CD8-positive, alpha-beta memory T cell (primary cell): ENCODE data around the gene CDKN1B. TPM values are rescaled to one million over a fixed set of nuclear protein-coding genes. Genes with fewer than 3 reads are reported as not detected.

ENCODE experiments used
- CTCF ChIA-PET: fragments of 350-600 bp; sonication (Branson Sonifier 250); formaldehyde crosslinking; loops from one replicate; lab custom pipeline; 2021; ENCODE audit warnings: antibody characterized with exemption; lab: Charles Lee
- POLR2A ChIA-PET: fragments of 350-600 bp; sonication (Branson Sonifier 250); formaldehyde crosslinking; loops from one replicate; lab custom pipeline; 2021; ENCODE audit warnings: antibody characterized with exemption; lab: Charles Lee
- DNase-seq, 5 donors: peaks; one replicate each; pipeline versions ENCODE4 v3.0.0 to v3.0.0-alpha.2; 2020 to 2022; ENCODE audit warnings: mixed read lengths in 1 of 5
- H3K27ac ChIP-seq: one replicate; pipeline ENCODE4 v1.7.0; 2013; ENCODE audit warnings: low read depth, mild to moderate bottlenecking, low read length, moderate library complexity
- H3K27me3 ChIP-seq: 2 replicates; pipeline ENCODE4 v1.7.0; 2013; ENCODE audit warnings: low read length, mild to moderate bottlenecking; ENCODE audit not compliant: insufficient read depth, poor library complexity, severe bottlenecking
- H3K36me3 ChIP-seq: 2 replicates; pipeline ENCODE4 v1.7.0; 2013; ENCODE audit warnings: mild to moderate bottlenecking, low read length, moderate library complexity; ENCODE audit not compliant: insufficient read depth
- H3K4me1 ChIP-seq: 2 replicates; pipeline ENCODE4 v1.7.0; 2013; ENCODE audit warnings: mild to moderate bottlenecking, low read length, moderate library complexity; ENCODE audit not compliant: insufficient read depth
- H3K4me3 ChIP-seq: 2 replicates; pipeline ENCODE4 v1.7.0; 2013; ENCODE audit warnings: mild to moderate bottlenecking, low read length
- H3K9me3 ChIP-seq: 2 replicates; pipeline ENCODE4 v1.7.0; 2013; ENCODE audit warnings: mild to moderate bottlenecking, low read length
- H3K27ac Mint-ChIP-seq, 8 donors: one replicate each; pipeline ENCODE4 v1.8.0; 2020 to 2021; ENCODE audit warnings: mixed read lengths in 8 of 8, mild to moderate bottlenecking in 6 of 8, inconsistent platforms in 3 of 8, moderate library complexity in 3 of 8
- H3K27me3 Mint-ChIP-seq, 2 donors: one replicate each; pipeline ENCODE4 v1.8.0; 2020 to 2021; ENCODE audit warnings: mixed read lengths in 2 of 2, mild to moderate bottlenecking in 1 of 2, moderate library complexity in 1 of 2
- H3K36me3 Mint-ChIP-seq, 3 donors: one replicate each; pipeline ENCODE4 v1.8.0; 2020 to 2021; ENCODE audit warnings: mixed read lengths in 3 of 3, inconsistent platforms in 1 of 3, mild to moderate bottlenecking in 1 of 3
- H3K4me1 Mint-ChIP-seq, 3 donors: one replicate each; pipeline ENCODE4 v1.8.0; 2020 to 2021; ENCODE audit warnings: mixed read lengths in 3 of 3, inconsistent platforms in 1 of 3, mild to moderate bottlenecking in 1 of 3
- H3K4me3 Mint-ChIP-seq, 7 donors: one replicate each; pipeline ENCODE4 v1.8.0; 2020 to 2021; ENCODE audit warnings: mixed read lengths in 7 of 7, mild to moderate bottlenecking in 6 of 7, moderate library complexity in 4 of 7, inconsistent platforms in 2 of 7
- H3K9me3 Mint-ChIP-seq, 5 donors: one replicate each; pipeline ENCODE4 v1.8.0; 2020 to 2022; ENCODE audit warnings: mixed read lengths in 5 of 5, mild to moderate bottlenecking in 3 of 5, moderate library complexity in 2 of 5, inconsistent platforms in 1 of 5
- polyA plus RNA-seq: library from polyadenylated mRNA; unstranded; fragments of 300-500 nt; fragmentation: Illumina TruSeq; gene quantifications from one replicate; pipeline ENCODE4 v1.2.3, GENCODE V29; 2021
- total RNA-seq, 2 experiments: library from RNA; stranded (reverse); gene quantifications; one replicate each; pipeline ENCODE4 v1.2.3, GENCODE V29; 2021

CDKN1B gene
- total and polyA plus RNA-seq, 3 experiments from 2014 or later, result 10.0 to 48.7 (median 47.1) TPM

GRCh38 chr12:12744546-12745305, 27.6 kb downstream of the CDKN1B start:
- Histone ChIP-seq H3K36me3 (no peaks in the 10 kb centered on the region), H3K4me3 (no peak overlapping the region), H3K9me3 (no peaks in the 10 kb centered on the region), H3K27ac (no peak overlapping the region), H3K4me1 (no peaks in the 10 kb centered on the region), H3K27me3 (no peaks in the 10 kb centered on the region)
- Mint-ChIP-seq H3K9me3 (no peaks in the 10 kb centered on the region), H3K4me1 (peaks cover 7 to 20% (median 9%) of the 10 kb centered on the region in 3 donors), H3K27me3 (no peaks in the 10 kb centered on the region), H3K36me3 (peaks cover 2 to 14% (median 3%) of the 10 kb centered on the region in 3 donors), H3K27ac (peak overlapping the region in 3 of 8 donors; percentile 38 to 57 (median 45)), H3K4me3 (no peak overlapping the region)
- ChIA-PET POLR2A (no interaction called here), CTCF (interaction anchor here (1.6 kb wide), 1 partner anchor 8 kb away, joined by 5 read pairs; no protein-coding TSS in a partner anchor)
- no peak for DNase-seq

GRCh38 chr12:12745576-12746211, 28.5 kb downstream of the CDKN1B start:
- Histone ChIP-seq H3K36me3 (no peaks in the 10 kb centered on the region), H3K4me3 (no peak overlapping the region), H3K27me3 (no peaks in the 10 kb centered on the region), H3K4me1 (no peaks in the 10 kb centered on the region), H3K9me3 (no peaks in the 10 kb centered on the region), H3K27ac (no peak overlapping the region)
- H3K4me1 Mint-ChIP-seq, result peaks cover 7 to 20% (median 9%) of the 10 kb centered on the region in 3 donors
- no peaks in the 10 kb centered on the region for H3K27me3 Mint-ChIP-seq
- H3K36me3 Mint-ChIP-seq, result peaks cover 2 to 13% (median 3%) of the 10 kb centered on the region in 3 donors
- POLR2A ChIA-PET, result interaction anchor here (0.6 to 0.8 kb wide), 2 partner anchors 9 to 1624 kb away, joined by 4 read pairs; no protein-coding TSS in a partner anchor
- CTCF ChIA-PET, result interaction anchor here (1.6 kb wide), 1 partner anchor 9 kb away, joined by 5 read pairs; no protein-coding TSS in a partner anchor
- DNase-seq, result no peak
- H3K27ac Mint-ChIP-seq, result peak overlapping the region in 4 of 8 donors; percentile 21 to 48 (median 36)
- H3K9me3 Mint-ChIP-seq, result no peaks in the 10 kb centered on the region
- no peak overlapping the region for H3K4me3 Mint-ChIP-seq

- ChIA-PET POLR2A (no interaction called here), CTCF (no interaction called here)
- H3K4me3 ChIP-seq, result no peak overlapping the region
- H3K4me3 Mint-ChIP-seq, result no peak overlapping the region
- H3K36me3 ChIP-seq, result no peaks in the 10 kb centered on the region
- no peaks in the 10 kb centered on the region for H3K4me1 ChIP-seq
- H3K36me3 Mint-ChIP-seq, result peaks cover 2 to 17% (median 3%) of the 10 kb centered on the region in 3 donors
- H3K9me3 ChIP-seq, result no peaks in the 10 kb centered on the region
- no peaks in the 10 kb centered on the region for H3K27me3 ChIP-seq
- peaks cover 0 to 8% (median 2%) of the 10 kb centered on the region in 3 donors for H3K4me1 Mint-ChIP-seq
- no peak overlapping the region for H3K27ac Mint-ChIP-seq
- H3K9me3 Mint-ChIP-seq, result no peaks in the 10 kb centered on the region
- H3K27me3 Mint-ChIP-seq, result no peaks in the 10 kb centered on the region
- H3K27ac ChIP-seq, result no peak overlapping the region
- DNase-seq, result no peak
Measured at GRCh38 chr12:12747278-12747677, 30.1 kb downstream of the CDKN1B start.

GRCh38 chr12:12748044-12748443, 30.9 kb downstream of the CDKN1B start:
- Histone ChIP-seq H3K9me3 (no peaks in the 10 kb centered on the region), H3K4me3 (no peak overlapping the region), H3K27ac (no peak overlapping the region), H3K4me1 (no peaks in the 10 kb centered on the region), H3K36me3 (no peaks in the 10 kb centered on the region), H3K27me3 (no peaks in the 10 kb centered on the region)
- Mint-ChIP-seq H3K36me3 (peaks cover 2 to 17% (median 3%) of the 10 kb centered on the region in 3 donors), H3K27ac (peak overlapping the region in 1 of 8 donors; percentile 5), H3K4me1 (peaks cover 0 to 8% (median 2%) of the 10 kb centered on the region in 3 donors), H3K9me3 (no peaks in the 10 kb centered on the region), H3K27me3 (no peaks in the 10 kb centered on the region), H3K4me3 (no peak overlapping the region)
- ChIA-PET POLR2A (no interaction called here), CTCF (no interaction called here)
- DNase-seq, result no peak

GRCh38 chr12:12749433-12749832, 32.3 kb downstream of the CDKN1B start:
- Histone ChIP-seq H3K4me3 (no peak overlapping the region), H3K4me1 (no peaks in the 10 kb centered on the region), H3K36me3 (no peaks in the 10 kb centered on the region), H3K27me3 (no peaks in the 10 kb centered on the region), H3K9me3 (no peaks in the 10 kb centered on the region), H3K27ac (no peak overlapping the region)
- DNase-seq, result no peak
- Mint-ChIP-seq H3K4me1 (peaks cover 0 to 8% (median 2%) of the 10 kb centered on the region in 3 donors), H3K36me3 (peaks cover 2 to 16% (median 3%) of the 10 kb centered on the region in 3 donors), H3K9me3 (no peaks in the 10 kb centered on the region), H3K4me3 (no peak overlapping the region), H3K27ac (no peak overlapping the region), H3K27me3 (no peaks in the 10 kb centered on the region)
- CTCF ChIA-PET, result no interaction called here
- POLR2A ChIA-PET, result no interaction called here

- POLR2A ChIA-PET, result no interaction called here
- Mint-ChIP-seq H3K27ac (no peak overlapping the region), H3K4me3 (no peak overlapping the region), H3K27me3 (no peaks in the 10 kb centered on the region), H3K9me3 (no peaks in the 10 kb centered on the region), H3K36me3 (peaks cover 0 to 4% (median 0%) of the 10 kb centered on the region in 3 donors), H3K4me1 (no peaks in the 10 kb centered on the region)
- no peaks in the 10 kb centered on the region for H3K36me3 ChIP-seq
- H3K4me3 ChIP-seq, result no peak overlapping the region
- no peaks in the 10 kb centered on the region for H3K4me1 ChIP-seq
- no peak overlapping the region for H3K27ac ChIP-seq
- H3K27me3 ChIP-seq, result no peaks in the 10 kb centered on the region
- CTCF ChIA-PET, result no interaction called here
- H3K9me3 ChIP-seq, result no peaks in the 10 kb centered on the region
- DNase-seq, result no peak
Measured at GRCh38 chr12:12755923-12756322, 38.8 kb downstream of the CDKN1B start.

GRCh38 chr12:12757121-12757520, 40.0 kb downstream of the CDKN1B start:
- Histone ChIP-seq H3K9me3 (no peaks in the 10 kb centered on the region), H3K4me3 (no peak overlapping the region), H3K36me3 (no peaks in the 10 kb centered on the region), H3K27me3 (no peaks in the 10 kb centered on the region), H3K4me1 (no peaks in the 10 kb centered on the region), H3K27ac (no peak overlapping the region)
- Mint-ChIP-seq H3K4me1 (no peaks in the 10 kb centered on the region), H3K36me3 (peaks cover under 1 to 4% (median 2%) of the 10 kb centered on the region in 3 donors), H3K27me3 (no peaks in the 10 kb centered on the region), H3K4me3 (no peak overlapping the region), H3K9me3 (no peaks in the 10 kb centered on the region), H3K27ac (peak overlapping the region in 1 of 8 donors; percentile 47)
- no peak for DNase-seq
- CTCF ChIA-PET, result interaction anchor here (1.0 kb wide), 1 partner anchor 20 kb away, joined by 3 read pairs; no protein-coding TSS in a partner anchor
- POLR2A ChIA-PET, result no interaction called here
